ENCODE results near the gene ADAM10.

The ADAM10 gene

GRCh38 chr15:58749532-58750337, at the start of gene ADAM10 (continued):
- TF ChIP-seq ZNF214 (tag by site-specific recombination; IDR thresholded peaks at IDR 0.05; ENCODE audit: borderline replicate concordance): no peak
- no peak for TF ChIP-seq ZNF223 (tag by site-specific recombination; IDR thresholded peaks at IDR 0.05)
- TF ChIP-seq ZNF768 (tag by site-specific recombination; IDR thresholded peaks at IDR 0.05): no peak
- TF ChIP-seq ZNF292 (tag by site-specific recombination; IDR thresholded peaks at IDR 0.05; ENCODE audit: borderline replicate concordance, low read depth): no peak
- no peak for TF ChIP-seq ZNF16 (tag by site-specific recombination; IDR thresholded peaks at IDR 0.05; ENCODE audit: low read depth)
- no peak for TF ChIP-seq ZNF837 (tag by site-specific recombination; IDR thresholded peaks at IDR 0.05)
- TF ChIP-seq ZNF140 (tag by site-specific recombination; IDR thresholded peaks at IDR 0.05): no peak
- TF ChIP-seq ZNF670 (tag by site-specific recombination; IDR thresholded peaks at IDR 0.05; ENCODE audit: low read depth): no peak
- no peak for TF ChIP-seq ZSCAN23 (tag by site-specific recombination; IDR thresholded peaks at IDR 0.05)
- no peak for TF ChIP-seq ZNF585B (tag by site-specific recombination; IDR thresholded peaks at IDR 0.05)
- peak; percentile 62 for TF ChIP-seq ZBTB11 (tag by site-specific recombination; conservative IDR thresholded peaks at IDR 0.05; ENCODE audit: low read depth)
- TF ChIP-seq ZBTB10 (tag by site-specific recombination; IDR thresholded peaks at IDR 0.05): peak; percentile 80
- TF ChIP-seq, protein P1, sequence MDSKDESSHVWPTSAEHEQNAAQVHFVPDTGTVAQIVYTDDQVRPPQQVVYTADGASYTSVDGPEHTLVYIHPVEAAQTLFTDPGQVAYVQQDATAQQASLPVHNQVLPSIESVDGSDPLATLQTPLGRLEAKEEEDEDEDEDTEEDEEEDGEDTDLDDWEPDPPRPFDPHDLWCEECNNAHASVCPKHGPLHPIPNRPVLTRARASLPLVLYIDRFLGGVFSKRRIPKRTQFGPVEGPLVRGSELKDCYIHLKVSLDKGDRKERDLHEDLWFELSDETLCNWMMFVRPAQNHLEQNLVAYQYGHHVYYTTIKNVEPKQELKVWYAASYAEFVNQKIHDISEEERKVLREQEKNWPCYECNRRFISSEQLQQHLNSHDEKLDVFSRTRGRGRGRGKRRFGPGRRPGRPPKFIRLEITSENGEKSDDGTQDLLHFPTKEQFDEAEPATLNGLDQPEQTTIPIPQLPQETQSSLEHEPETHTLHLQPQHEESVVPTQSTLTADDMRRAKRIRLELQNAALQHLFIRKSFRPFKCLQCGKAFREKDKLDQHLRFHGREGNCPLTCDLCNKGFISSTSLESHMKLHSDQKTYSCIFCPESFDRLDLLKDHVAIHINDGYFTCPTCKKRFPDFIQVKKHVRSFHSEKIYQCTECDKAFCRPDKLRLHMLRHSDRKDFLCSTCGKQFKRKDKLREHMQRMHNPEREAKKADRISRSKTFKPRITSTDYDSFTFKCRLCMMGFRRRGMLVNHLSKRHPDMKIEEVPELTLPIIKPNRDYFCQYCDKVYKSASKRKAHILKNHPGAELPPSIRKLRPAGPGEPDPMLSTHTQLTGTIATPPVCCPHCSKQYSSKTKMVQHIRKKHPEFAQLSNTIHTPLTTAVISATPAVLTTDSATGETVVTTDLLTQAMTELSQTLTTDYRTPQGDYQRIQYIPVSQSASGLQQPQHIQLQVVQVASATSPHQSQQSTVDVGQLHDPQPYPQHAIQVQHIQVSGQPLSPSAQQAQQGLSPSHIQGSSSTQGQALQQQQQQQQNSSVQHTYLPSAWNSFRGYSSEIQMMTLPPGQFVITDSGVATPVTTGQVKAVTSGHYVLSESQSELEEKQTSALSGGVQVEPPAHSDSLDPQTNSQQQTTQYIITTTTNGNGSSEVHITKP (tag by site-specific recombination; IDR thresholded peaks at IDR 0.05): peak; percentile 52
- no peak for TF ChIP-seq RBAK (tag by site-specific recombination; IDR thresholded peaks at IDR 0.05)
- peak; percentile 44; the same call in 1 of the 2 replicates for TF ChIP-seq ZBTB20 (tag by site-specific recombination; IDR thresholded peaks at IDR 0.05)
- TF ChIP-seq, protein P2, sequence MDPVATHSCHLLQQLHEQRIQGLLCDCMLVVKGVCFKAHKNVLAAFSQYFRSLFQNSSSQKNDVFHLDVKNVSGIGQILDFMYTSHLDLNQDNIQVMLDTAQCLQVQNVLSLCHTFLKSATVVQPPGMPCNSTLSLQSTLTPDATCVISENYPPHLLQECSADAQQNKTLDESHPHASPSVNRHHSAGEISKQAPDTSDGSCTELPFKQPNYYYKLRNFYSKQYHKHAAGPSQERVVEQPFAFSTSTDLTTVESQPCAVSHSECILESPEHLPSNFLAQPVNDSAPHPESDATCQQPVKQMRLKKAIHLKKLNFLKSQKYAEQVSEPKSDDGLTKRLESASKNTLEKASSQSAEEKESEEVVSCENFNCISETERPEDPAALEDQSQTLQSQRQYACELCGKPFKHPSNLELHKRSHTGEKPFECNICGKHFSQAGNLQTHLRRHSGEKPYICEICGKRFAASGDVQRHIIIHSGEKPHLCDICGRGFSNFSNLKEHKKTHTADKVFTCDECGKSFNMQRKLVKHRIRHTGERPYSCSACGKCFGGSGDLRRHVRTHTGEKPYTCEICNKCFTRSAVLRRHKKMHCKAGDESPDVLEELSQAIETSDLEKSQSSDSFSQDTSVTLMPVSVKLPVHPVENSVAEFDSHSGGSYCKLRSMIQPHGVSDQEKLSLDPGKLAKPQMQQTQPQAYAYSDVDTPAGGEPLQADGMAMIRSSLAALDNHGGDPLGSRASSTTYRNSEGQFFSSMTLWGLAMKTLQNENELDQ (tag by site-specific recombination; IDR thresholded peaks at IDR 0.05; ENCODE audit: low read depth): no peak
- TF ChIP-seq ZNF324 (tag by site-specific recombination; IDR thresholded peaks at IDR 0.05): no peak
- TF ChIP-seq ZNF514 (tag by site-specific recombination; IDR thresholded peaks at IDR 0.05): no peak
- no peak for TF ChIP-seq ZNF280C (tag by site-specific recombination; IDR thresholded peaks at IDR 0.05)
- no peak for TF ChIP-seq ZNF221 (tag by site-specific recombination; IDR thresholded peaks at IDR 0.05; ENCODE audit: borderline replicate concordance)
- TF ChIP-seq ZNF610 (tag by site-specific recombination; IDR thresholded peaks at IDR 0.05; ENCODE audit: borderline replicate concordance): no peak
- TF ChIP-seq ZNF530 (tag by site-specific recombination; IDR thresholded peaks at IDR 0.05; ENCODE audit: low read depth): no peak
- TF ChIP-seq KLF17 (tag by site-specific recombination; IDR thresholded peaks at IDR 0.05): no peak

All from HEK293 (cell line).